Upper lobe of left lung (tissue), 4 donors: ENCODE measurements around the gene KIFBP.

Experiments used
- EP300 ChIP-seq, 4 donors: sonication (generic); formaldehyde crosslinking; IDR thresholded peaks; one replicate each; pipeline ENCODE4 v1.5.1; 2017; ENCODE audit warnings: antibody characterized with exemption in 4 of 4, control low read depth in 2 of 4
- TF ChIP-seq, protein P1 (sequence below), 6 experiments: fragments of 450-650 bp in 4 of 6; fragments of 200-600 bp in 2 of 6; sonication (generic) in 2 of 6; IDR thresholded peaks; one replicate each; pipeline ENCODE4 v1.5.1; 2016 to 2019; ENCODE audit warnings: antibody characterized with exemption in 6 of 6

DNA sequence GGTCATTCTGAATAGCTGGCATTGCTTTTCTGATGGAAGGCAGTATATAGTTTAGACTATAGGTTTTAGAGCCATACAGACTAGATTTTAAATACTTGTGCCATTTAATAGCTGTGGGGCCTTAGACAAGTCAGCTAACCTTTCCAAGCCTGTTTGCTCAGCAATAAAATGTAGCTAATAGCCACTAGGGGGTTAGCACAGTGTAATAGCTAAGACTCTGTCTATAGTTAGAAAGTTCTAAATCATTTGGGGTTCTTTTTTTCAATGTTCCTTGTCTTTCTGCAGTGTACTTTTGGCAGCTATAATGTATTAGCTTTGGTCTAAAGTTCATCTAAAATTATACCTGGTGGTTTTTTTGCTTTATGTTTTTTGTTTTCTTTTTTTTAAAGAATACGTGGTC lies 7.5 kb upstream of the KIFBP start:
- TF ChIP-seq, protein P1, sequence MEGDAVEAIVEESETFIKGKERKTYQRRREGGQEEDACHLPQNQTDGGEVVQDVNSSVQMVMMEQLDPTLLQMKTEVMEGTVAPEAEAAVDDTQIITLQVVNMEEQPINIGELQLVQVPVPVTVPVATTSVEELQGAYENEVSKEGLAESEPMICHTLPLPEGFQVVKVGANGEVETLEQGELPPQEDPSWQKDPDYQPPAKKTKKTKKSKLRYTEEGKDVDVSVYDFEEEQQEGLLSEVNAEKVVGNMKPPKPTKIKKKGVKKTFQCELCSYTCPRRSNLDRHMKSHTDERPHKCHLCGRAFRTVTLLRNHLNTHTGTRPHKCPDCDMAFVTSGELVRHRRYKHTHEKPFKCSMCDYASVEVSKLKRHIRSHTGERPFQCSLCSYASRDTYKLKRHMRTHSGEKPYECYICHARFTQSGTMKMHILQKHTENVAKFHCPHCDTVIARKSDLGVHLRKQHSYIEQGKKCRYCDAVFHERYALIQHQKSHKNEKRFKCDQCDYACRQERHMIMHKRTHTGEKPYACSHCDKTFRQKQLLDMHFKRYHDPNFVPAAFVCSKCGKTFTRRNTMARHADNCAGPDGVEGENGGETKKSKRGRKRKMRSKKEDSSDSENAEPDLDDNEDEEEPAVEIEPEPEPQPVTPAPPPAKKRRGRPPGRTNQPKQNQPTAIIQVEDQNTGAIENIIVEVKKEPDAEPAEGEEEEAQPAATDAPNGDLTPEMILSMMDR (IDR thresholded peaks at IDR 0.05), result no peak
- TF ChIP-seq EP300 (IDR thresholded peaks at IDR 0.05), result no peak
